ENCODE measurements around the gene BMP7.

- no peak for TF ChIP-seq CTCF (conservative IDR thresholded peaks at IDR 0.05; ENCODE audit: low read depth, low read length)
- TF ChIP-seq EZH2 (IDR thresholded peaks at IDR 0.05; ENCODE audit: borderline replicate concordance, low read depth, low read length, poor library complexity, severe bottlenecking): no peak
Observed at GRCh38 chr20:57261457-57262251, 4.8 kb downstream of the BMP7 start.

Data from A673 (cell line).